Hepatocyte (in vitro differentiated cells): ENCODE results near the gene DIS3L2.

Source experiments
- CTCF ChIP-seq: fragments of 200-600 bp; sonication (generic); IDR thresholded peaks from 2 replicates; pipeline ENCODE4 v1.5.1; 2016; ENCODE audit warnings: antibody characterized with exemption, mild to moderate bottlenecking; ENCODE audit not compliant: poor library complexity
- EZH2phosphoT487 ChIP-seq: fragments of 200-600 bp; sonication (generic); IDR thresholded peaks from one replicate; pipeline ENCODE4 v1.6.1; 2018; ENCODE audit warnings: antibody characterized with exemption, mild to moderate bottlenecking, low read depth, moderate library complexity; ENCODE audit not compliant: unreplicated experiment, severe bottlenecking

DNA sequence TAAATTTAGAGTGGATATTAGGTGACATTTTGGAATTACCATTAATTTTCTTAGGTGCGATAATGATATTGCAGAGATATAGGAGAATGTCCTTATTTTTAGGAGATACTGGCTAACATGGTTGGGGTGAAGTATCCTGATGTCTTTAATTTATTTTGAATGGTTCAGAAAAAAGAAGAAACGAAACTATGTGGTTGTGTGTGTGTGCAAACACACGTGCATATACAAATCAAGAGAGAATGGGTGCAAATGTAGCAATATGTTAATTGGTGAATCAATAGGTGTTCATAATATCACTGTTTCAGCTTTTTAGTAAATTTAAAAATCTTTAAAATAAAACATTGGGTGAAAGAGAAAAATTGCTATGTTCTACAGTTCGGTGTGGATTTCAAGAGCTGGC lies 140.9 kb downstream of the DIS3L2 start:
- TF ChIP-seq EZH2phosphoT487 (no peak), CTCF (no peak)
